Keratinocyte (primary cell): ENCODE data around the gene KRT6C.
"Not testable (repeated sequence)": the region's sequence is repeated elsewhere in the genome, so short reads cannot be mapped to it uniquely, and the experiment has no call there.

Experiments
- CTCF ChIP-seq, 3 experiments: IDR thresholded peaks in 1 of 3; conservative IDR thresholded peaks in 1 of 3; optimal IDR thresholded peaks in 1 of 3; 2 replicates in 2 of 3; 3 replicates in 1 of 3; pipeline versions ENCODE3 to v1.5.1; 2011; ENCODE audit warnings: low read length in 3 of 3, mild to moderate bottlenecking in 3 of 3, moderate library complexity in 2 of 3, control low read depth in 1 of 3, inconsistent platforms in 1 of 3; ENCODE audit not compliant: insufficient read depth in 2 of 3; ENCODE audit errors: extremely low read depth in 1 of 3
- EZH2 ChIP-seq: IDR thresholded peaks from one replicate; pipeline ENCODE4 v1.6.1; 2012; ENCODE audit warnings: inconsistent platforms, mild to moderate bottlenecking, low read length, moderate library complexity

- not testable (repeated sequence) for TF ChIP-seq EZH2; CTCF (optimal IDR thresholded peaks at IDR 0.05 in 1 of 3, IDR thresholded peaks at IDR 0.05 in 1 of 3, conservative IDR thresholded peaks at IDR 0.05 in 1 of 3; ENCODE audit: extremely low read depth in 1 of 3, insufficient read depth in 2 of 3, low read length in 3 of 3)
Observed at GRCh38 chr12:52492405-52492804, 18.8 kb upstream of the KRT6C start.
